ENCODE measurements around the gene SKI. TPM values are rescaled to one million over a fixed set of nuclear protein-coding genes. Genes with fewer than 3 reads are reported as not detected.

SKI gene
- total RNA-seq, 1 donor from 2014 or later, result 132 TPM

DNA sequence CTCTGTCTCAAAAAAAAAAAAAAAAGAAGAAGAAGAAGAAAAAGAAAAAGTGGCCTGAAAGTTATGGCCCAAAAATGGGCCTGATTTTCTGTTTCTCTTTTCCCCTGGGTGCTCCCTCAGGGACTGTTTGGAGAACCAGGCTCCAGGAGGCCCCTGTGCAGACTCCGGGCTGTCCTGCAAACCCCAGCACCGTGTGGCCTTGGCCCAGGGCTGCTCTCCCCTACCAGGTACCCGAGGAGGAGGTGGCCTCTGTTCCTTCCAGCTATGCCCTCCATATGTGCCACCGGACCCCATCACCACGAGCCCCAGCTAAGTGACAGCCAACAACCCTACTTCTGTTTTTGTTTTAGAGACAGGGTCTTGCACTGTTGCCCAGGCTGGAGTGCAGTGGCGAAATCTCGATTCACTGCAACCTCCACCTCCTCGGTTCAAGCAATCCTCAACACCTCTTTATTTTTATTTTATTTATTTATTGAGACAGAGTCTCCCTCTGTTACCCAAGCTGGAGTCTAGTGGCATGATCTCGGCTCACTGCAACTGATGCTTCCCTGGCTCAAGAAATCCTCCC, 26.0 kb upstream of the SKI start:
- peaks cover 23% of the 10 kb centered on the region for H3K4me1 Mint-ChIP-seq (ENCODE audit: unreplicated experiment)
- H3K36me3 Mint-ChIP-seq (ENCODE audit: unreplicated experiment), result no peaks in the 10 kb centered on the region
- no peak overlapping the region for H3K4me3 Mint-ChIP-seq (ENCODE audit: unreplicated experiment)
- no peak overlapping the region for H3K27ac Mint-ChIP-seq (ENCODE audit: unreplicated experiment)
- H3K9me3 Mint-ChIP-seq (ENCODE audit: unreplicated experiment), result no peaks in the 10 kb centered on the region
- no peaks in the 10 kb centered on the region for H3K27me3 Mint-ChIP-seq (ENCODE audit: unreplicated experiment)
- DNase-seq (ENCODE audit: extremely low spot score, unreplicated experiment), result no peak
- TF ChIP-seq, protein P1, sequence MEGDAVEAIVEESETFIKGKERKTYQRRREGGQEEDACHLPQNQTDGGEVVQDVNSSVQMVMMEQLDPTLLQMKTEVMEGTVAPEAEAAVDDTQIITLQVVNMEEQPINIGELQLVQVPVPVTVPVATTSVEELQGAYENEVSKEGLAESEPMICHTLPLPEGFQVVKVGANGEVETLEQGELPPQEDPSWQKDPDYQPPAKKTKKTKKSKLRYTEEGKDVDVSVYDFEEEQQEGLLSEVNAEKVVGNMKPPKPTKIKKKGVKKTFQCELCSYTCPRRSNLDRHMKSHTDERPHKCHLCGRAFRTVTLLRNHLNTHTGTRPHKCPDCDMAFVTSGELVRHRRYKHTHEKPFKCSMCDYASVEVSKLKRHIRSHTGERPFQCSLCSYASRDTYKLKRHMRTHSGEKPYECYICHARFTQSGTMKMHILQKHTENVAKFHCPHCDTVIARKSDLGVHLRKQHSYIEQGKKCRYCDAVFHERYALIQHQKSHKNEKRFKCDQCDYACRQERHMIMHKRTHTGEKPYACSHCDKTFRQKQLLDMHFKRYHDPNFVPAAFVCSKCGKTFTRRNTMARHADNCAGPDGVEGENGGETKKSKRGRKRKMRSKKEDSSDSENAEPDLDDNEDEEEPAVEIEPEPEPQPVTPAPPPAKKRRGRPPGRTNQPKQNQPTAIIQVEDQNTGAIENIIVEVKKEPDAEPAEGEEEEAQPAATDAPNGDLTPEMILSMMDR (IDR thresholded peaks at IDR 0.05), result no peak

DNA sequence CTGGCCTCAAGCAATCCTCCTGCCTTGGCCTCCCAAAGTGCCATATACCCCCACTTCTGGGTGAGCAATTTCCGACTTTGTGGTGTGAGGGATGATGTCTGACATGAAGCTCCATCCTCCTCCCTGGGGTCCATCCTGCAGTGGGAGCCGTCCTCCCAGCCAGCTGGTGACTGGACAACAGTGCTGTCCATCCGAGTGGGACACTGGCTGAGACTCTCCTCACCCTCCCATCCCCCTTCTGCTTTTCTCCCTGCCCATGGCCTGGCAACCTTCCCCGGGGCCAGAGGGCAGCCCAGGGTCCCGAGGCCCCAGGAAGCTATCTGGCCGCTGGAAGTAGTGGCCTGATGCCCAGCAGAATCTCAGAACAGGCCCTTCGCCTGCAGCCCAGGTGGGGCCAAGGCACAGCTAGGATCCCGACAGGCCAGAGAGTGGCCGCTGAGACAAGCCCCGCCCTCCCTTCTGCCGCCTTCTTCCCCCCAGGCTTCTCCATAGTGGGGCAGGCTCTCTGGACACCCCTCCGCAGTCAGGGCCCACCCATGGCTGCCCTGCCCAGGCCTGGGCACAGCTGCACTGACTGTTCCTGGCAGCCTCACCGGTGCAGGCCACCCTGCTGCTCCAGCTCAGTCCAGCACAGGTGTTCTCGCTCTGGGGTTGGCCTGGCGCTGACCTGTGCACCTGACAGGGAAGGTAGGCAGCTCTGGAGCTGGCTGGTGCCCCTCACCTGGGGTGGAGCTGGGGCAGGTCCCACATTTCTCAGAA, 25.1 kb upstream of the SKI start:
- H3K27me3 Mint-ChIP-seq (ENCODE audit: unreplicated experiment), result no peaks in the 10 kb centered on the region
- no peak overlapping the region for H3K4me3 Mint-ChIP-seq (ENCODE audit: unreplicated experiment)
- TF ChIP-seq, protein P1 (IDR thresholded peaks at IDR 0.05), result no peak
- no peaks in the 10 kb centered on the region for H3K36me3 Mint-ChIP-seq (ENCODE audit: unreplicated experiment)
- H3K9me3 Mint-ChIP-seq (ENCODE audit: unreplicated experiment), result no peaks in the 10 kb centered on the region
- H3K4me1 Mint-ChIP-seq (ENCODE audit: unreplicated experiment), result peaks cover 32% of the 10 kb centered on the region
- no peak for DNase-seq (ENCODE audit: extremely low spot score, unreplicated experiment)
- no peak overlapping the region for H3K27ac Mint-ChIP-seq (ENCODE audit: unreplicated experiment)

DNA sequence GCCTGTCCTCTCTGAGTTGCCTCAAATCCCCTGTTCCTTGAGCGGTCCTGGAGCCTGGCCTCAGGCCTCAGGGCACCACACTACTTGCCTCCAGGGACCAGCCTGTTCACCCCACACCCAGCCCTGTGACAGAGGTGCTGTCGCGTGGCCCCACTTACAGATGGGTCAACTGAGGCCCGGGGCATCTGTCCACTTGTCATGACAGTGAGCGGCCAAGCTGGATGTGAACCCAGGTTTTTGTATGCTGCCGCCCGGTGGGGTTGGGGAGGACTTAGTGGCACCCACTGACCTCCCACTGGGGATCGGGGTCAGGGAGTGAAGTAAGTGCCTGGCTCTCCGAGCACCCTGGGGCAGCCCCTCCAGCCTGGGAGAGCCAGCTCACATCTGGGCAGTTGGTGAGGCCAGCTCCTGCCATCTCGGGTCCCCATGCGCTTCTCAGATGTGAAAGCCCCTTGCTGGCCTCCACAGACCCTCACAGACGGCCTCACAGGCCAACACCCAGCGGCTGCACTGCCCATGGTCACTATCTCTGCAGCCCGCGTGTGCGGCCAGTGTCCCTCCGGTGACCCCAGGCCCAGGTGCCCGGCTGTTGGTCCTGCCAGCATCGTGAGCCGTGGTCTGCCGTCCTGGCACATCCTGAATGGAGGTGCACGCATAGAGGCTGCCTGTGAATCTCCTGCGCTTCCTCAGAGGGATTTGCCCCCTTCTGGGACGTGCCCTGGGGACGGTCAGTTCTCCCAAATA, 24.3 kb upstream of the SKI start:
- Mint-ChIP-seq H3K4me3 (ENCODE audit: unreplicated experiment) (no peak overlapping the region), H3K27ac (ENCODE audit: unreplicated experiment) (no peak overlapping the region), H3K9me3 (ENCODE audit: unreplicated experiment) (no peaks in the 10 kb centered on the region), H3K36me3 (ENCODE audit: unreplicated experiment) (no peaks in the 10 kb centered on the region), H3K4me1 (ENCODE audit: unreplicated experiment) (peaks cover 41% of the 10 kb centered on the region), H3K27me3 (ENCODE audit: unreplicated experiment) (no peaks in the 10 kb centered on the region)
- DNase-seq (ENCODE audit: extremely low spot score, unreplicated experiment), result no peak
- TF ChIP-seq, protein P1 (IDR thresholded peaks at IDR 0.05), result no peak

DNA sequence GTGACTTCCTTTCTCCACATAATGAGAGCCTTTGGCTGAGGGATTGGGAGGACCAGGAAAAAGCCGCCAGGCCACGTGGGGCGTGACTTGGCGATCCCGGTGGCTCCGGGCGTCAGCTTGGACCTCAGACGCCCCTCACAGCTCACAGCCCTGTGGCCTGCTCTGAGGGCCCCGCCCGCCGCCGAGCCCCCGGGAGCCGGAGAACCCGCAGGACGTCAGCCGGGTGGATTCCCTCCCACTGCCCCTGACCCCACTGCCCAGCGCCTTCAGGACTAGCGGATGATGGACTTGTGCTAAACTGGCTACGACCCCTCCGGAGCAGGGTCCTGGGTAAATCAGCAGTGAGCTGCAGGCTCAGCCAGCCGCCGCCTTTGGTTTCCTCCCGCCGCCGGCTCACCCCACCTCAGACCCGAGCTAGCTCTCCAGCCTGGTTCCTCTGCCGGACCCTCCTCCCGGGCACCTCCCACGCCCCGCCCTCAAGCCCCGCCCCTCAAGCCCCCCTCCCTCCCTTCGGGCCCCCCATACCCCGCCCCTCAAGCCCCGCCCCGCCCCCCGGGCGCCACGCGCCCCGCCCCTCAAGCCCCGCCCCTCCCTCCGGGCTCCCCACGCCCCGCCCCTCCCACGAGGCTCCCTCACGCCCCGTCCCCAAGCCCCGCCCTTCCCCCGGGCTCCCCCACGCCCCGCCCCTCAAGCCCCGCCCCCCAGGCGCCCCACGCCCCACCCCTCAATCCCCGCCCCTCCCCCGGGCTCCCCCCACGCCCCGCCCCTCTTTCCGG, 23.5 kb upstream of the SKI start:
- H3K9me3 Mint-ChIP-seq (ENCODE audit: unreplicated experiment), result no peaks in the 10 kb centered on the region
- H3K27ac Mint-ChIP-seq (ENCODE audit: unreplicated experiment), result no peak overlapping the region
- peaks cover 43% of the 10 kb centered on the region for H3K4me1 Mint-ChIP-seq (ENCODE audit: unreplicated experiment)
- no peaks in the 10 kb centered on the region for H3K27me3 Mint-ChIP-seq (ENCODE audit: unreplicated experiment)
- no peaks in the 10 kb centered on the region for H3K36me3 Mint-ChIP-seq (ENCODE audit: unreplicated experiment)
- DNase-seq (ENCODE audit: extremely low spot score, unreplicated experiment), result no peak
- H3K4me3 Mint-ChIP-seq (ENCODE audit: unreplicated experiment), result peak overlapping the region; percentile 71
- TF ChIP-seq, protein P1 (IDR thresholded peaks at IDR 0.05), result no peak

Data from osteocyte (in vitro differentiated cells).